Fibroblast of skin of scalp (primary cell): ENCODE data around the gene PDCD1LG2.

Experiments
- DNase-seq: peaks from one replicate; pipeline ENCODE4 v3.0.0-alpha.2; 2013

Gene PDCD1LG2

DNA sequence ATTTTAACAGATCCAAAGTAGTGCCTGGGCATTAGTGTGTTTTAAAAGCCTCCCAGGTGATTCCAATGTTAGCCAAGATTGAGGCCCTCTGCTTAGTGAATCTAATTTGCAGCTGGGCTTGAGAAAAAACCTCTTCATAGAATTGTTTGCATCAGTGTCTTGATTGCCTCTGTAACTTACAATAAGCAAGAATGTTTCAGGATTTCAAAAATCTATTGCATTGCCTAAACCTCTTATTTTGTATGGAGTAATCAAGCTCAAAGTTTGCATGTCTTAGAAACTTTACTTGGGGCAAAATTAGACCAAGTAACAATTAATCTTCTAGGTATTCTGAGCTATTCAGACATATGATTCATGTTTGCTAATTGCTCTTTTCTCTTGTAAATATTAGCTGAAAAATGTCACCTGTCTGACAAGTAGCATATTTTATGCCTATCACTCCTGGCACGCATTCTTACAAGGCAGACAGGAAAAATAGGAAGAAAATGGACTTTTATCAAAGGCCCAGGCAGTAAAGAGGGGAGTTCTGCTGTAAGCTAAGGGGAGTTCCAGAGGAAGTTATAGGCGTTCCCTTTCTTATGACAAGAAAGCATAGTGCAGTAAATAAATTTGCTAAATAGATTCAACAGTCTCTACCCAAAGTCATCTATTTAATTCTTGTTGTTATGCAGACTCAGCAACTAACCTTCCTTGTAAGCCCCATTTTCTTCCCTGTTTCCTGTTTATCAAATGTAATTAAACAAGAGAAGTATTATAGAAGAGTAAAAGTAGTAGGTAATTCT, 21.0 kb downstream of the PDCD1LG2 start:
- no peak for DNase-seq

DNA sequence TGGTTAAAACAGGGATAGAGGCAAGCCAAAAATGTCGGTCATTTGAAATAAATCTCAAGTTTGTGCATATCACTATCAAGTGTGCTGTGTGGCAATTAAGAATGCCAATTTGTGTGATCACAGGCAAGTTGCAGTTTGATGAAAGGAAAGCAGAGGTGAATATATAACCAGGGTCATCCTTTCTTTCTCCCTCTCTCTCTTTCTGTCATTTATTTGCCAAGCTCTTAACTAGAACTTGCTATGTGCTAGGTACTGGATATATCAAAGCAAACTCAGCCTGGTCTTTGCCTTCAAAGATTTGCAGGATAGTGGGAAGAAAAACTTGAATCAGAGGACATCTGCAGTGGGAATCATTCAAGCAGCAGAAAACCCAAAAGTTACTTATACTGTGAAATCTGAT, 22.0 kb downstream of the PDCD1LG2 start:
- DNase-seq: no peak

DNA sequence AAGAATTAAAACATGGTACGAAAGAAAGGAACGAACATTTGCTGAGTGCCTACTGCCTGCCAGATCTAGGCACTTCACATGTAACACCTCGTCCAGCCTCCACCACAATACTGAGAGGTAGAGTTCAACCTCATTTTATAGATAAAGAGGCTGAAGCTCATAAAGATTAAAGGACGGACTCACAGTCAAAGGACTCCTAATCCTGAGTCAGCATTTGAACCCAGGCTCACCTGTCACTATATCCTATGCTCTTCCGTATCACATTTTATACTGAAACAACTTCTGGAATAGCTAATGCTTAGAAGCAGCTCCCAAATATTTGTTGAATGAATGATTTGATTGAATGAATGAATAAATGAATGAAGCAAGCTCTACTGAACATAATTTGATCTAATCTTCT, 22.5 kb downstream of the PDCD1LG2 start:
- no peak for DNase-seq

DNA sequence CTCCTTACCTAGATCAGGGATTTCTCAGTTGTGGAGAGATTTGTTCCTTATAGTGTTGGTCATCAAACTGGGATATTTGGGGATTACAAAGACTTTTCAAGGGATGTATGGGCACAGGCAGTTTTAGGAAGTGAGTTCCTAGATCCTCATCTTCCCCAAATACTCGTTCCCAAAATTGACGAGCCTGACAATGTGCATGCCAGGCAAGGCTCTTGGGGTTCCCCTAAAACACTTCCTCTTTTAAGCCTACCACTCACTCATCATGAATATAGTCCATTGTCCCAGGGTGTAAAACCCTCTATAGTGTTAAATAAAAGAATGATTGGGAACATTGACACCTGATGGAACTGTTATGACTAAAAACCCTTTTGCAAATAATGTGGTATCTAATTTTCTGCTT, 26.4 kb downstream of the PDCD1LG2 start:
- DNase-seq: no peak

DNA sequence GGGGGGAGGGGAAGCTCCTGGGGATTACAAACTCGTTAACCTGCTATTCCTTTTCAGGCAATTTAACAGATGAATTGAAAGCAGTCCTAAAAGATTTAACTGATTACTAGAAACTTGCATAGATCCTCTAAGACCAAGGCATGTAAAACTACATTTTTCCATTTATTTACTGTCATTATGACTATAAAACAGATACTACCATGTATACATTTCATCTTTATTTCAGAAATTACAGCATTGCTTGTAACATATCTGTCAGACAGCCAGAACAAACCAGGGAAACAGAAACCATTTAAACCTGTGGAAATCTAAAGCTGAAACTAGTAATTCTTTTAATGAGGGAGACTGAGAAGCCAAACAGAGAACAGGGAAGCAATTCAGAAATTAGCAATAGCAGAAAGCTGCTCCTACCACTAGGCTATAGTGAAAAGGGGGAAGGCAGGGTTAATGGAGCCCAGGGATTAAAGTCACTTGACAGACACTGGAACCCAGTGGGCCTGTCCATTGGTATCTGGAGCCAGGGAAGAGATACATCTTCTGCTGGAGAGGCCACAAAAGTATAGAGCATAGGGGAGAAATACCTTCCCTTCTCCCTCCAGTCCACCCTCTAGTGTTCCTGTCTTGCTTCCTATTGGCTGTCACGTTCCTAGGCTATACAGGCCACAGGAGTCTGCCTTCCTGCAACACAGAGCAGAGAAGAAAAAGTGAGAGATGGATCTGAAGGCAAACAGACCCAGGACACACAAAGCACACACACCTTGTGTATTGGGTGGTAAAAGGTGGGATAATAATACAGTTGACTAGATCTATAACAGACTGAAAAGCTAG, 33.8 kb downstream of the PDCD1LG2 start:
- no peak for DNase-seq

DNA sequence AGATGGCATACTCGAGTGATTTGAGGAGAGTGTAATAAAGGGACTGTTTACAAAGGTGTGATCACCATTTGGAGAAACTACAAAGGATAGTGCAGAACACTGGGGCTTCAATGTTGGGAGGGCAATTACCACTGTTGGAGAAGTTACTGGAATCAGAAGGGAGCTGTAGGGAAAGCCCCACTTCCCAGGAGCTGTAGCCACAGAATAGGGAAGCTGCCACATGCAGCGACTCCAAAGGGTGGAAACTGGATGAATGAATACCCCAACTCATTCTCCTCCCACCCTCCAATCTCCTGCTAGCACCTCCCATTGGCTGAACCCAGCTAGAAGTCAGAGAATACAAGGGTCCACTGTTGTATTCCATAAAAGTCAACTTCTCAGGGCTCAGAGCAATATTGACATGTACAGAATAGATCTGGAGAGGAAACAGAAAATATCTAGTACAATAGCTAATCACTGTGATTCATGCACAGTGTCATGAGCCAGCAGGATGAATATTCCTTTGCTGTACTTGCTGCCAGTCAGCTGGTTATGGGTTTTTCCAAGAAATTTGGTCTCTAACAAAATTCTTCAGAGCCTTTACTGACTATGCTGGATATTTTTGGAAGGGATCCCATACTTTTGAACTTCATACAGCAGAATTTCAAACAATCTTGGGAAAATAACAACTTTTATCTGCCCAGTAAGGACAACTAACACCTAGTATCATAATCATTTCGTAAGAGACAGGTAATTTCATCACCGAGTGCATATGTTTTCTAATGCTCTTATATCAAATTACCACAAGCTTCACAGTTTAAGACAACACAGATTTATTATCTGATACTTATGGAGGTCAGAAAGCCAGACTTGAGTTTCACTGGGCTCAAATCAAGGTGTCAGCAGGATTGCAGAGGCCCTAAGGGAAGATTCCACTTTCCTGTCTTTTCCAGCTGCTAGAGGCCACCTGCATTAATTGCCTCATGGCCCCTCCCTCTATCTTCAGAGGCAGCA, 39.6 kb downstream of the PDCD1LG2 start:
- peak; percentile 73 for DNase-seq

DNA sequence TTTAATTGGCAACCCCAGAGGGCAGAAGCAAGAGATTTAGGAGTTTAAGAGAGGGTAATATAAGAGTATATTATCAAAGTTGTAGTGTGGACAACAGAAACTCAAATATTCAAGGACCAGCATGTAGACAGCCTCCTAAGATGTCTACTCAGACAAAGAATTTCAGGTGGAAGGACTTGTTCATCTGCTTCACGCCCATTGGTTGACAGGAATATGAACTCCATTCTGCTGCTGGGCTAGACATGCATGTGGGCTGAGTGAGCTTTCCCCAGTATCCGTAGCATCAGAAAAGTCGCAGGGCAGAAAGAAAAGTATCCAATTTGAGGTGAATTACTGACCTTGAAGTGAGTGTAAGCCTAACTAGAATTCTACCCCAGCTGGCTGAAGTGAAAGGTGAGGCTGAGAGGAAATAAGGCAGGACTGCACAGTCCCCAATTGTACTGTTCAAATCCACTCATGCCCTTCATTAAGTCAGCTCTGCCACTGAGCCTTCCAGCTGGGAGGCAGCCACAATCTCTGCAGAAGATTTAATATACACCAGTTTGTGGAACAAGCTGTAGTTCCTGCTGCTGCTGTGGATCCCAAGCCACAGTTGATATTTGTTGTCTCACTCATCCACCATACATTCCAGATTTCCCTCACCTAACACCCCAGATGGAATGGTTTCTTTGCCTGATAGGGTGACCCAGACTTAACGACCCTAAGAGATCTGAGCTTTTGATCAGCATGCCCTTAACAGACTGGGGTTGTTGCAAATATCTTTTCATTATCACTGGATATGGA, 41.2 kb downstream of the PDCD1LG2 start:
- DNase-seq: no peak

DNA sequence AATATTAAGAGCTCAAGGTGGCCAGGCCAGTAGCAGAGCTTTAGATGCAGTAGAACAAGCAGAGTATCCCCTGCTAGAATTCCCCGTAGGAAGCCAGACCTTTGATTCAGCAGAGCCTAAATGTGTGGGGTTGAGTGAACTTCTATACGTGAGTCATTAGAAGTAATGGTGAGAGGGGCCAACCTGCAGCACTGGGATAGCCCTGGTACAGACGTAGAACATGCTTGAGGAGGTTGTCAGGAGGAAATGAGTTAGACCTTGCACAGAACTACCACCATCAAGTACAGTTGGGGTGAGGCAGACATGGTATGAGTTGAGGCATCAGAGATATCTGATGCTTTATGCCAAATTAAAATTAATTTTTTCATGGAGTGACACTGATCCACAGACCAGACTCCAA, 42.0 kb downstream of the PDCD1LG2 start:
- DNase-seq: peak; percentile 17

DNA sequence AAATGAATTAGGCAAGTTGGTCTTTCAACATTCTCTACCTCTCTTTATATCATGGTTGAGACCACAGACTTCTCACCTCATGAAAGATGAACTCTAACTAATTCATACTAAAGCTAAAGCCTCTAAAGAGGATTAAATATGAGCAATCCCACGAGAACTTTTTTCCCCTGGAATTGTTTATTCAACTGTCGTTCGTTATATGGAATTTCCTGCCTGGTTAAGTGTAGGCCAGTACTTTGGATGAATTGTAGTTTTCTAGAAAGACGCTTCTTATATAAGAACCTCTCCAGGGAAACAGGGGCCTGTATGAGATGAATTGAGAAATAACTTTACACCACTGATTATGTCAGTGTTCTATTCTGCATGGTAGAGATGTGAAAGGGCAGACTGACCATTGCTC, 42.9 kb downstream of the PDCD1LG2 start:
- peak; percentile 92 for DNase-seq

DNA sequence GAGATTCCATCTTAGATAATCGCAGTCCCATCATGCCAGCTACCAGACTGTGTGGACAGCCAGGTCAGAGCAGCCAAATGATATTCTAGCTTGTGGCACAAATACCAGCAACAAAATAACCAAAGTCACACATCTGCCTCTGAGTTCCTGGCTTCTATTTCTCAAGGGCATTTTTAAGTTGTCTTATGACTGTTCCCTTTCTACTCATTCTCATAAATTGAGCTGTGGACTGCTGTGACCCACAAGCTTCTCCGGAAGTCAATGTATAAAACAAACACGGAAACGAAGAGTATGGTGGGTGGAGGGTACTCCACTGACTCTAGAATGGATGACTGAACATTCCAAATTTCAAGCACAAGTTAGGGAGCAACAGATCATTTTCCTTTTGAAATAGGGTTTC, 43.9 kb downstream of the PDCD1LG2 start:
- DNase-seq: no peak

DNA sequence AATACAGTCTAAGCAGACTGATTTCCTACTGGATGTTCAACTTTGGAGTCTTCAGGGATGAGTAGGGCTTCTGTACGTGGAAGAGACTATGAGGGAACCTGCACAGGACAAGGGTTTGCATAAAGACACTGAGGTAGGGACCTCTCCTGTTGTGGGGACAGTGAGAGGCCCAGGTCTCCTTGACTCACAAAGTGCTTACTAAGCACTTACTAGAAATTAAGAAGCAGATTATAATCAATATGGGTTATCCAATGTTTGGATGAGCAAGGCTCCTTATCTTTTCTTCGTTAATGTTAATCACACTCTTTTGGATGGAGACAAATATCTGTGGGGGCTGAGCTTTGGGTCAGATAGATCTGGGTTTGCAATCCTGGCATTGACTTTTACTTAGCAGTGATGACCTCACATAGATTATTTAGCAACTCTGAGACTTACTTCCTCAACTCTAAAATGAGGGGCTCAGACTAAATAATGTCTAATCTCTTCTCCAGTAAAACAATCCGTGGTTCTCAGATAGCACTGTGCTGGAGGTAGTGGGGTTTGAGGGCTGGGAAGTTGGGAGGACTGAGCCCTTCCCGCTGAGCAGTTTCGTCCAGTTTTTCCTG, 45.9 kb downstream of the PDCD1LG2 start:
- no peak for DNase-seq

DNA sequence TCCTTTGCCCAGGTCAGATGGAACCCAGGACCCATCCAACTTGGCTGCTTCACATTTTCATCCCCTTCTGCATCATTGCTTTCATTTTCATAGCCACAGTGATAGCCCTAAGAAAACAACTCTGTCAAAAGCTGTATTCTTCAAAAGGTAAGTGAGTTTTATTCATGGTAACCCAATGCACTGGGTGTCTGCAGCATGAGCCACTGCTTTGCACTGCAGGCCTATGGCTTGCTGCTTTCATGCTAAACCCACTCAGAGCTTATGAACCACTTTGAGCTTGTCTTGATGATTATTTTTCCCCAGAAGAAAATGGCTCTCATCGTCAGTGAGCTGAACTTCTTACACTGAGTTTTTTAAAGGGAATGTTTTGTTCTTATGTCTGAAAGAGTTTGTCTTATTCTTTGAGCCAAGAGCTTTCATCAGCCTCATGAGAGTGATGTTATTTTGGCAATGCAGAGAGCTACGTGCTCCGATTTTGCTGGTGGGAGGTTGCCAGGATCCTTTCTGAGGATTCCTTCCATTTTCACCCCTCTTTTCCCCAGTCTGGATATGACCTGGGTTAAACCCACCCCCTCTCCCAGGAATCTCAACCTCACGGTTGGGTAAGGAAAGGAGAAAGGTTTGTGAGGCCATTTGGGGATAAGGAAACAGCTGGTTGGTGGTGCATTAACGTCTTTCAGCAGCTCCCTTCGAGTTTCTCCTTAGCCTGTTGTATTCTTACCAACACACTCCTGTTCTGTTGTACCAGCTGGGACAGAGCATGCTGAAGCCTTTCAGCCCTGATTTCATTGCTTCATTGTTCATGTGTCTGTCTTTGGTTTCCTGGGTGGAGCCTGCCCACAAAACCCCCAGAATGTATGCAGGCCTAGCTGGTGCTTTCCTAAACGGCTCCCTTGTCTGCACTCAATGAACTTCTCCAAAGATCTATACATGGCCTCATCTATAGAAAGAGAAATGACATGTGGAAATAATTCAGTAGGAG, 47.6 kb downstream of the PDCD1LG2 start:
- DNase-seq: peak; percentile 62

DNA sequence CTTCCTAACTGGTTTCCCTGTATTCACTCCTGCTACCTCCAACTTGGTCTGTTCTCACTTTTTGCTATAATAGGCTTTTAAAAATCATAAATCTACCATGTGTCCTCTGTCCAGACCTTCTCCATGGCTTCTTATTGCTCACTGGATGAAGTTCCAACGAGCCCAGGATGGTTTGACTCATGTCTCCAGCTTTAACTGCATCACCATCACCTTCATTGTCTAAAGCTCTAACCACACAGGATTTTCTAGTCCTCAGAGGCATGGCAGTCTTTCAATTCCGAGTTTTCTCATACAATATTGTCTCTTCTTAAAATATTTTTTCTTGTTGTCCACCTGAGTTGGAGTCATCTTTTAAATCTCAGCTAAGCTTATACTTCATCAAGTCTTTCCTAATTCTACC, 49.3 kb downstream of the PDCD1LG2 start:
- DNase-seq: no peak

DNA sequence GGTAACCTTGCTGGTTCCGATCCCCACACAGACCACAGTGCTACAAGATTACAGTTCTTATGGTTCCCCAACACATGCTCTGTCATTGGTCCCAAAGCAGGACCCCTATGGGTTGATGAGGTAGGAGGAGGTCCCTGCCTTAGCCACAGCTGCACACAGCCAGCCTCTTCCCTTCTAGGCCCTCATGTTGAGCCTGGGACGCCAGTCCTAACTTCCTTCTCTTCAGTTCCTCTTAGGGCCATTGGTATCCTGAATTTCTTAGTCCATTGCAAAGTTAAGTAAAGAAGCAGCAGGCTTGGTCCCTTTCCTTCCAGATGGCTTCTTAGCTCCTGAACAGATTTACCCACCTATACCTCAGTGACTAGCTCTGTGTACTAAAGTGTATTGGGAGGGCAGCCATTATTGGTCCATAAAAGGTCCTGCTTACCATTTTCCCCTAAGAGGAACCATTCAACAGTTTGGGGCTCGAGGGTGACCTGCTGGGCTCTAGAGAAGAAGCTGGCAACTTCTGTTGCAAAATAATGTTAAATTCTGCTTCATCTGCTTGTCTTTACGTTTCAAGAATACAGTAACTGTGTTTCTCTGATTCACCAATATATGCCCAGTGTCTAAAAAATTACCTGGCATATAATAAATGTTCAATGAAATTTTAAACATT, 50.2 kb downstream of the PDCD1LG2 start:
- no peak for DNase-seq

DNA sequence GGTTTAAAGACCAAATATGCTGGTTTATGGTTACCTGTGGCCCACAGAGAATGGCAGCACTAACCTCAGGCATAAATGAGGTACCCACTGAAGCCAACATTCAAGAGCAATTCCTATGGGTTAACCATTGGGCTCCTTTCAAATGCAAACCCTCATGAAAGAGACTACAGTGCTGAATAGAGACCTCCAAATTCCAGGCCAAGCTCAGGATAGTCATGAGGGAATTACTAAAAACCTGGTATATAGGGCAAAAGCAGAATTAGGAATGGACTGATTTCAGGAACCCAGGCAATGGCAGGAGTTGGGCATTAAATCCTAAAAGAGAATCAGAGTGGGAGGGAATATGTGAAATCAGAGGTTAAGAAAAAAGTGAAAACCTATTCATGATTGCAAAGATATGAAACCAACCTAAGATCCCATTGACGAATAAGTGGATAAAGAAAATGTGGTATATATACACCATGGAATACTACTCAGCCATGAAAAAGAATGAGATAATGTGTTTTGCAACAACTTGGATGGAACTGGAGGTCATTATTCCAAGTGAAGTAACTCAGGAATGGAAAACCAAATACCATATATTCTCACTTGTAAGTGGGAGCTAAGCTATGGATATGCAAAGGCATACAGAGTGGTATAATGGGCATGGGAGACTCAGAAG, 51.6 kb downstream of the PDCD1LG2 start:
- DNase-seq: no peak

DNA sequence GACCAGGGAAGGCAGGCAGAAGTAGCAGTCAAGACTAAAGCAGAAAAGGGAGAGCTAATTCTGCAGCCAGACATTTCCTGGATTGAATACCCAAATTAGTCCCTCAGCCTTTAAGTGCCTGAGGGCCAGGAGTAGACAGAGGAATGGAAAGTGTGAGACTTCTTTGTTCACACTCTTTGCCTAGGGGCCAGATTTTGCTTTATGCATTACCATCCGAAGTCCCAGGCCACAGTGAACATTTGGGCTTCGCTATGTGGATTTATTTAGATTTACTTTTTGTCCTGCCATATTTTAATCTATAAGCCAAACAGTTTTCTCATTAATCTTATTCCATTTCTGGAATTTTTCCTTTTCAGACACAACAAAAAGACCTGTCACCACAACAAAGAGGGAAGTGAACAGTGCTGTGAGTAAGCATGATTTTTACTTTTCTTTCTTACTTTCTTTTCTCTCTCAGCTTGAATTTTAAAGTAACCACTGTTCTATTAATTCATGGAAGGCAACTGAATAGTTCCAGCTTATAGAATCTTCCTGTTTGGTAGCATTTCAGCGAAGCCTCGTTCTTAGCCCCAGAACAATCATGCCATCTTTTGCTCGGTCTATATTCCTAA, 52.6 kb downstream of the PDCD1LG2 start:
- no peak for DNase-seq

DNA sequence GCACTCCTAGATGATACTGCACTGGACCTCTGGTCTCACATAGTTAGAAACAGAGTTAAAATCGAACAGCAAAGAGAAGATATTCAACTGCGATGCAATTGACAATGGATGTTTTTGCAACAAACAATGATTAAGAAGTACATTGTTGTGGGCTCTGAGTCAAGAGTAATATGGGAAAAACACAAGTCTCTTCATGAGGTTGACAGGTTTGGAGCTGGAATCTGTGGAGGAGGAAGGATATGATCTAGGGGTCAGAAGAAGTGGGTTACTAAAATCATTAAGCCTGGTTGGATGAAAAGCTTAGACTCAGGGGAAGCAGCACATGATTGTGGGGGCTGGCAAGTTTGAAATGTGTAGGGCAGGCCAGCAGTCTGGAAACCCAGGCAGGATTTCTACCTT, 53.1 kb downstream of the PDCD1LG2 start:
- no peak for DNase-seq

DNA sequence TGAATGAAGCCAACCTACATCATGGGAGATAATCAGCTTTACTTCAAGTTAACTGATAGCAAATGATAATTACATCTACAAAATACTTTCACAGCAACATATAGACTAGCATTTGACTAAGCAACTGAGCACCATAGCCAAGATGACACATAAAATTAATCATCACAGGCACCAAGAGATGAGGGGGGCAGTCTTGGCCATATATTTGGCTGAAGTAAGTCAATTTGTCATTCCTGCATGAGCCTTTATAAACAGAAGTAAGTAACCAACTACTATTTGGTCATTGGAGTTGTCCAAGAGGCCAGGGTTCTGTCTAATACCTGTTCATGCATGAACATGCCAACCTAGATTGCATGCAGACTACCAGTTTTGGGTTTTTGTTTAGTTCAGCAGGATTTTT, 53.6 kb downstream of the PDCD1LG2 start:
- peak; percentile 26 for DNase-seq
